ENCODE results near the gene PASK.

PASK gene

DNA sequence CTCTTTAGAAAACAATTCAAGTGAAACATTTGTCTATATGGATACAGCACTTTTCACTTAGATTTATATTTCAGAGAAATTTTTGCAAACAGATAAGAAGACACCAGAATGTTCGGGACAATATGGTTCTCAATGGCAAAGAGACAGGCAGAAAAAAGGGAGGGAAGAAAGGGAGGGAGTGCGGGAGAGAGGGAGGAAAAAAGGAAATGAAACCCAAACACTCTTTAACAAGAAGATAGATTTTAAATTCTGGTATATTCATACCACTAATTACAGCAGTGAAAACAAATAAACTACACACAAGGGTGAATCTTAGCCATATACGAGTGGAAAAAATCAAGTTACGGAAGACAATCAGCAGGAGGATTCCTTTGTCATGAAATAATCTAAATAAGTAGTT is 3.0 kb downstream of the PASK start:
- peak; percentile 23 for DNase-seq

DNA sequence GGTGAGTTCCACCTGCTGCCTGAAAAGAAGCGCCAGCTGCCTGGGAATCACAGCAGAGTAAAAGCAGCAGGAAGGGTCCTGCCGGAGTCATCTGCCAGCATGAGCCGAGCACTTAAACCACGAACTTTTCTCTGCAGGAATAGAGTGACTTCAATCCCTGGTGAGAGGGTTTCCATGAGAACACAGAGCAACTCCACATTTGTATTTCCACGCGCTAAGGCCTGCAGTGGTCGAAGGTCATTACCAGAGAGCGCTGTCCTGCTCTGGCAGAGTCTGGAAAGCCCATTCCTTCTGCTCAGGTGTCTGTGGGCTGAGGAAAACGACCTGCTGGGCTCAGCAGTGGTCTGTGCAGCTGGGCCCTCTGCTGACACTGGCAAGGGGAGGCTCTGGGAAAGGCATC is 6.7 kb downstream of the PASK start:
- no peak for DNase-seq

DNA sequence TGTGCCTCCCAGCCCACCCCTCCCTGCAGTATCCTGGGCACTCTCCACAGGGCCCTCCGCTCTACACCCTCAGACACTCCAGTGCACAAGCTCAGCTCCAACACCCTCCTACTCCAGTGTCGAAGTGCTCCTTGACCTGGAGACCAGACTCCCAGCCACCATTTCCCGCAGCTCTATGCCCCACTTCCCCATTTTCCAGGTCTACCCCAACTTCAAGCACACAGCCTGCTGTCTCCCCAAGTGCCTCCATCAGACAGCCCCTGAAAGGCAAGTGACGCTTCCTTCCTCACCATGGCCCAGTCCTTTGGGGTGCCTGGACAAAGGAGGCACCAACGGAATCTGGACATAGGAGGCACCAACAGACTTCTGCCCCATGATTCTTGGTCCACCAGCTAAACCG is 7.2 kb downstream of the PASK start:
- no peak for DNase-seq

GRCh38 chr2:241141214-241141770 is 8.0 kb downstream of the PASK start:
- no peak for DNase-seq

DNA sequence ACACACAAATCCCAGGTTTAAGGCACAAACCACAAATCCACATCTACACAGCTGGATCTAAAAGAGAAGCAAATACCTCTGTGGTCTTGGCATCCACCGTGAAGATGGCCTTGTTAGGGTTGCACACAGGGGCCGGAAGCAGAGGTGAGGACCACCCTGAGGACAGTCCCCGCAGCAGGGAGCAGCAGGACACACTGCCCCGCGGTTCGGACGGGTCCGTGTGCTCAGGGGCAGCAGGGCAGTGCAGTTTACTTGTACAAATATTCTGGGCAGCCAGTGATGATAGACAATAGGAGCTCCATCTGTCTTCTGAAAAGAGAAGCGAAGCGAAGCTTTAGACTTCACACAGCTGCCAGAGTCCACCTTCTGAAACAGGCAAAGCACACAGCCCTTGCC is 8.8 kb downstream of the PASK start:
- DNase-seq = no peak

GRCh38 chr2:241139531-241140444 is 9.5 kb downstream of the PASK start:
- DNase-seq = no peak

DNA sequence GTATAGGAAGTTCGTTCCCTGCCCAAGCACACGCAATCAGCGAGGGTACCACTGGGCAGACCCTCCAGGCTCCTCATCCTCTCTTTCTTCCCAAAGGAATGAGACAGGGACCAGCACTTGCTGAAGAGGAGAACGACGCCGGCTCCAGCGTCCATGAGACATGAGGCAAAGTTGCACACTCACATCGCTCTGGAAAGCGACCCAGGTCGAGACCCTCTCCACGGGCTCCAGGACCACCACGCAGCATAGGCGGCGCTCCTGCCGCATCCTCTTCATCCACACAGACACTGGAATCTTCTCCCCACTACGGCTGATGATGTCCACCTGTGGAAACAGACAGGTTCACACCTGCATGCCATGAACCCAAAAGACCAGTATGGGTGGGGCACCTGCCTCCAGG is 10.8 kb downstream of the PASK start:
- DNase-seq = no peak

DNA sequence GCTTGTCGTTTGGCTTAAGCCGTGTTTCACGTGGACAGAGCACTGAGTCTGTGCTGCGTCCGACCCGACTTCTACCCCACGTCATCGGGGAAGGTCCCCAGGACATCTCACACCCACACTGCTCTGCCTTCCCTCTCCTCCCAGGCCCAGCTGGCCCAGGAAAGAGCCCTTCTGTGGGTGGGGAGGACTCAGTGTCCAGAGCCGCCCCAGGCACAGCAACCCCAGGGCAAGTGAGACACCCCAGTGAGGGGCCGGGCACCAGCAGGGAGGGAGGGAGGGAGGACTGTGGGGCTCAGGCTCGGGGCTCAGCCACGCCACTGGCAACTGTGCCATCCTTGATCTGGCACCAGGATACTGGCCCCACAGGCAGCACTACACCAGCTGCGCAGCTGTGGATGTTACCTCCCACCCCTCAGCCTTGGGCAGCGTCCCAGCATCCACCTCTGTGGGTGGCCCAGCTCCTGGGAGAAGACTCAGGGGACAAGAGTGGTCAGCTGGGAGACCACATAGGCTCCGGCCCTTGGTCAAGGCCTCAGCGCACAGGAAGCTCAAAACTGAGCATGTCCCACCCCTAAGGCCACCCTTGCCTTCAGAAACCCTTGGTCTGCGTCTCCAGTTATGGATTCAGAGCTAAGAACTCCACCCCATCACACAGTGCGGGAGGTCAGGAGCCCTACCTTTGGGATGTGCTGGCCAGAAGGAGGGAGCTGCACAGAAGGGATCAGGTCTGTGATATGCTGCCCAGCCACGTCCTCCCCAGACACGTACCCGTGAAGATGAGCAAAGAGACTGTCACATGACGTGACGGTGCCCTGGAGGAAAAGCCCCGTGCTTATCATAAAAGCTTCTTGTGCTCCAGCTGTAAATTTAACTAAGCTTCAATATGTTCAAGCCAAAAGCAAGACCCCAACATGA is 11.7 kb downstream of the PASK start:
- DNase-seq = no peak

GRCh38 chr2:241136661-241137260 is 12.5 kb downstream of the PASK start:
- DNase-seq = no peak

GRCh38 chr2:241136191-241136590 is 13.1 kb downstream of the PASK start:
- DNase-seq = no peak

- DNase-seq = no peak
These were observed 13.5 kb downstream of the PASK start for GRCh38 chr2:241135737-241136136.

DNA sequence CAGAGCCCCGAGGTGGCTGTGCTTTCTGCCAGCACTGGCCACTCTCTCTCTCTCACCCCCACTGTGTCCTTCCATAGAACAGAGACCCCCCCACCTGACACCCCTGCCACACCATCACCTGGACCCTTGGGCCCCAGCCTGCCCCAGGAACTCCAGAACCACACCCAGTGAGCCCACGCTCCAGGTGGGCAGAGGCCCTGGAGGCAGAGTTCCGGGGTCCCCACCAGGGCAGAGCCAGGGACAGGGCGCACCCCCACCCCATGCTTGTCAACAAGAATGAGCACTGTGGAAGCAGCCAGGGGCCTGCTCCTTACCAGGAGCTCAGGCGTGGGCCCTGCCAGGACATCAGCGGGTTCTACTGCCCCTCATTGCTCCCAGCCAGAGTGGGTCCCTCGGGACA is 14.6 kb downstream of the PASK start:
- DNase-seq = no peak

DNA sequence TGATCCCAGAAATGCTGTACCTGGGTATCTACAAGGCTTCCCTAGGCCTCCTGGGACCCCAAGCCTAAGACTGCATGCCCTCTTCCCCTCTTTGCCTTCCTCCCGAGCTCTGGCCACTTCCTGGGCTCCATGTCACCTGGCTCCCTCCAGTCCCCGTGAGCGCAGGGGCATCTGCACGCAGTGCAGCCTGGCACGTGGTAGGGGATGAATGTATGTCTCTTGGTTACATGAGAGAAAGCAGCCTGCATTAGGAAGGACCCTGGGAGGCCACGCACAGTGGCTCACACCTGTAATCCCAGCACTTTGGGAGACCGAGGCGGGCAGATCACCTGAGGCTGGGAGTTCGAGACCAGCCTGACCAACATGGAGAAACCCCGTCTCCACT is 15.8 kb downstream of the PASK start:
- DNase-seq = no peak

GRCh38 chr2:241132538-241133435 is 16.5 kb downstream of the PASK start:
- DNase-seq = no peak

DNA sequence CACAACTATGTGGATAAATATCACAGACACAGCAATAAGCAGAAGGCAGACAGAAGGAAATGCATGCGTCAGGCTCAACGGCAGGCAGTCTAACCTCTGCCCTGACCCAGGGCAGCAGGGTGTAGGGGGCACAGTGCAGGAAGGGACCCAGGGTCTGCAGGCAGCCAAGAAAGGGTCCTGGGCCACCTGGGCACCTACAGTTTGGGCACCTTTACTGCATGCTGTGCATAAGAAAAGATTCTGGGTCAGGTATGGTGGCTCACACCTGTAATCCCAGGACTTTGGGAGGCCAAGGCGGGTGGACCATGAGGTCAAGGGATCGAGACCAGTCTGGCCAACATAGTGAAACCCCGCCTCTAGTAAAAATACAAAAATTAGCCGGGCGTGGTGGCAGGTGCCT is 17.7 kb downstream of the PASK start:
- DNase-seq = no peak

DNA sequence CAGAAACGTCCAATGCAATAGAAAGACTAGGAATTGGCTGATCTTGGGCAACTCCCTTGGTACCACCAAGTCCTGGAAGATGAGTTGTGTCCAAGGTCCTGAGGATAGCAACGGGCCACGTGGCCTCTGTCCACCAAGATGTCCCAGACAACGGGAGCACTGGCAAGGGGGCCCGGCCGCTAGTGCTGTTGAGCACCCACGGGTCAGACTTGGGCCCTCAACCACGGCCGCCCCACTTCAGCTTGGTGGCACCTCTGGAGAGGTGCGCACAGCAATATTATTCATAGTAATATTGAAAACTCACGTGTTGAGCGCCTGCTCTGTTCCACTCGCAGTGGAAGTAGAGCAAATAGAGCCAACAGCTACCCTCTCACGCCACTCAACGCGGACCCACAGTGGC is 19.0 kb downstream of the PASK start:
- no peak for DNase-seq

GRCh38 chr2:241129086-241129871 is 20.0 kb downstream of the PASK start:
- DNase-seq = peak; percentile 93

DNA sequence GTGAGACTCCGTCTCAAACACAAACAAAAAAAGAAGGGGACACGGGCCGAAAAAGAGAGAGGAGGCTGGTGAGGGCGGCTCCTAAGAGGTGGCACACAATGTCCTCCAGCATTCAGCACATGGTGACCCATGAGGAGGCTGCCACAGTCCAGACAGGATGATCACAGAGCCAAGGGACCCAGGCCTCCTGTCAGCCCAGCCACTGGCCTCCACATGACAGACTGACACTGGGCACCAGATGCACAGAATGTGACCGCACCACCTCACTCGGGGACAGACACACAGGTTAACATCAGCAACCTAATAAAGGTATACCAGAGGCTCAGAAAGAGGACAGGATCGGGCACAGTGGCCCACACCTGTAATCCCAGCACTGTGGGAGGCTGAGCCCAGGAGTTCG is 21.0 kb downstream of the PASK start:
- no peak for DNase-seq

DNA sequence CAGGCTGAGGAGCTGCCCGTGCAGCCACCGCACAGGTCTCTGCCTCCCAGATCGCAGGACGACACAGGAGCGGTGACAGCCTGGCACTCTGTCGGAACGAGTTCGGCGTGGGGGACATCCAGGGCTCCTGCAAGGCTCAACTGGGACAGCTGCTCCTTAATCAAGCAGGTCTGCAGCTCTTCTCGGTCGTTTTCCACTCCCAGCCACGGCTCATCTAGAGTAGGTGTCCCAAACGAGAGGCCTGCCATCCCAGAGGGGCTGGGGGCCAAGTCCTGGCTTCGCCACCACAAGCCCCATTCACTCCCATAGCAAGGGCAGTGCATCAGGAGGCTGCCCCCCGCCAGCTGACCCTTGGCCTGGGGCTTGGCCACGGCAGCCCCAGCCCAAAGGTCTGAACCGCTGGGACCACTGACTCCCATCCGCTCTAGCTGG is 22.5 kb downstream of the PASK start:
- DNase-seq = no peak

DNA sequence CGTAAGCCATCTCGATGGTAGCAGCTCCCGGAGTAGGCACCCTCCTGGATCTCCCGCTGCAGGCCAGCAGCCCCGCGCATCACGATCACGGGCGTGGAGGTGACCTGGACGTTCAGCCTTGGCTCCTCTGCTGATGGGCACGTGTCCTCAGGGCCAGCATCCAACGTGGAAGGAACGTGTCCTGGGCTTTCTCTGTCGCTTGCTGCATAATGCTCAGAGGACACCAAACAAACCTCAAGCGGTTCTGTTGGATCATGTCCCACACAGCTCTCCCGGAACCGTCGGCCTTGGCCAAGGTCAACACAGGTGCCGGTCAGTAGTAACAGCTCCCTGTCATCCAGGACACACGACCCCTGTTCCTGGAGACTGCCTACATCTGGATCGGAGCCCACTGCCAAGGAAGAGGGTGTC is 23.1 kb downstream of the PASK start:
- no peak for DNase-seq

DNA sequence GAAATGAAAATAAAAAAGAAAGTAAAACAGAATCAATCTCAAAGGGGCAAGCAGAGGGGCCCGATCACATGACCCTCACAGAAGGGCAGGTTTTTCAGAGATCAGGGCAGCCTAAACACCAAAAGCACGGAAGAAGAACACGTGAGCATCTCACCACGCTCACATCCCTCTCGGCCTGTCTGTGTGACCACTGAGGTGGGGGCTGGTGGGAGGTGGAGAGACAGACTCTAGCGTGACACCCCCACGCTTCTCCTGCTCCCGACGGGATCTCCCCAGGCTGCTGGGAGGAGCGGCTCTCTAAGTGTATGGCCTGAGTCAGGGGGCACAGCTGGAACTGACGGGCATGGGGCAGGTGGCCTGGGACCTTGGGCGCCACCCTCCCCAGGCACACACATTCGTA is 23.6 kb downstream of the PASK start:
- no peak for DNase-seq

Measured in MV-4-11 (cell line).